HepG2 (cell line): ENCODE results near the gene IL6R. TPM values are rescaled to one million over a fixed set of nuclear protein-coding genes. Genes with fewer than 3 reads are reported as not detected.

Experiments used
- ATAC-seq: fragments of 200-7000 bp; cut with Tn5 transposase; 3 replicates; pipeline ENCODE4 v1.9.1; 2020; ENCODE audit warnings: mild to moderate bottlenecking, moderate library complexity
- BruUV-seq: library from RNA; stranded (reverse); fragments of 400-500 nt; replicated peaks from 2 replicates; lab custom pipeline; 2021; lab: Mats Ljungman, UMichigan
- CTCF ChIA-PET: fragments of 300-600 bp; formaldehyde crosslinking; extraction: SDS; loops from one replicate; lab custom pipeline; 2021; ENCODE audit warnings: low total read pairs, inconsistent platforms, low intra/inter-chr PET ratio; lab: Yijun Ruan, JAX
- POLR2A ChIA-PET: fragments of 350-600 bp; sonication (Branson Sonifier 250); formaldehyde crosslinking; loops from one replicate; lab custom pipeline; 2020; ENCODE audit warnings: antibody characterized with exemption, inconsistent platforms; lab: Yijun Ruan, JAX
- DNase-seq: peaks from one replicate; pipeline ENCODE4 v3.0.0-alpha.2; 2015; ENCODE audit warnings: low spot score
- FAIRE-seq: peaks from 3 replicates; lab custom pipeline; 2011; peaks lifted over from hg19 to GRCh38; lab: Jason Lieb, UNC
- H2AFZ ChIP-seq: one replicate; pipeline ENCODE4 v1.6.1; 2011; ENCODE audit warnings: low read length, inconsistent platforms
- H3K27ac ChIP-seq: fragments of 300-600 bp; 3 replicates; pipeline ENCODE4 v1.8.0; 2011; ENCODE audit warnings: mixed run types, mild to moderate bottlenecking, mixed read lengths, low read length, inconsistent platforms; ENCODE audit not compliant: insufficient read depth; ENCODE audit errors: extremely low read length
- H3K27me3 ChIP-seq, 2 experiments: fragments of 200-600 bp in 1 of 2; 2 replicates in 1 of 2; 3 replicates in 1 of 2; pipeline versions ENCODE4 v1.6.0 to v1.8.0; 2011; ENCODE audit warnings: low read length in 2 of 2, mild to moderate bottlenecking in 2 of 2, moderate library complexity in 2 of 2, inconsistent platforms in 1 of 2; ENCODE audit not compliant: insufficient read depth in 2 of 2, control insufficient read depth in 1 of 2
- H3K36me3 ChIP-seq, 2 experiments: fragments of 200-600 bp in 1 of 2; replicated peaks in 1 of 2; 2 replicates in 1 of 2; 3 replicates in 1 of 2; pipeline versions ENCODE4 v1.5.1 to v1.8.0; 2011; ENCODE audit warnings: low read length in 2 of 2, inconsistent platforms in 1 of 2; ENCODE audit not compliant: insufficient read depth in 2 of 2, control insufficient read depth in 1 of 2
- H3K4me1 ChIP-seq: 2 replicates; pipeline ENCODE4 v1.5.1; 2012; ENCODE audit warnings: low read length, inconsistent platforms; ENCODE audit not compliant: insufficient read depth
- H3K4me2 ChIP-seq: 2 replicates; pipeline ENCODE4 v1.6.0; 2011; ENCODE audit warnings: low read depth, low read length, inconsistent platforms
- H3K4me3 ChIP-seq, 3 experiments: fragments of 200-600 bp in 1 of 3; sonication (generic), shearing (Covaris generic) in 1 of 3; replicated peaks in 1 of 3; 2 replicates each; pipeline ENCODE4 v1.5.1; 2011 to 2016; ENCODE audit warnings: low read length in 3 of 3, inconsistent platforms in 2 of 3, low read depth in 2 of 3, mild to moderate bottlenecking in 2 of 3, control low read depth in 1 of 3, mixed read lengths in 1 of 3; ENCODE audit not compliant: insufficient read depth in 1 of 3
- H3K79me2 ChIP-seq: one replicate; pipeline ENCODE4 v1.6.1; 2011; ENCODE audit warnings: low read length, inconsistent platforms; ENCODE audit not compliant: insufficient read depth
- H3K9ac ChIP-seq: 2 replicates; pipeline ENCODE4 v1.6.0; 2011; ENCODE audit warnings: mild to moderate bottlenecking, low read depth, low read length, inconsistent platforms; ENCODE audit not compliant: insufficient read depth
- H3K9me3 ChIP-seq: 2 replicates; pipeline ENCODE4 v1.5.1; 2012; ENCODE audit warnings: mild to moderate bottlenecking, low read length
- H4K20me1 ChIP-seq: 2 replicates; pipeline ENCODE4 v1.6.0; 2011; ENCODE audit warnings: inconsistent platforms, mild to moderate bottlenecking, low read length, moderate library complexity; ENCODE audit not compliant: insufficient read depth
- SIX1 ChIP-seq: sonication (generic); formaldehyde crosslinking; IDR thresholded peaks from 2 replicates; pipeline ENCODE4 v1.4.0; 2020; ENCODE audit warnings: missing genetic modification reagents, borderline replicate concordance
- THYN1 ChIP-seq: sonication (generic); formaldehyde crosslinking; IDR thresholded peaks from 2 replicates; pipeline ENCODE4 v1.8.1; 2023; ENCODE audit warnings: low read depth, mild to moderate bottlenecking, moderate library complexity, missing genetic modification reagents, borderline replicate concordance
- U2AF2 ChIP-seq: fragments of 200-400 bp; formaldehyde crosslinking; IDR thresholded peaks from 2 replicates; pipeline ENCODE4 v1.6.1; 2017; ENCODE audit warnings: low read depth, mild to moderate bottlenecking, low read length
- ZBTB1 ChIP-seq: sonication (generic); formaldehyde crosslinking; IDR thresholded peaks from 2 replicates; pipeline ENCODE4 v1.4.0; 2020; ENCODE audit warnings: missing genetic modification reagents, borderline replicate concordance
- ZNF800 ChIP-seq: sonication (generic); formaldehyde crosslinking; IDR thresholded peaks from 2 replicates; pipeline ENCODE4 v1.4.0; 2020; ENCODE audit warnings: missing genetic modification reagents
- in situ Hi-C: cut with HindIII; loops from 2 replicates; pipeline ENCODE4 v1.10.0; 2017; ENCODE audit warnings: low pct_unique_long_range_greater_than_20kb; ENCODE audit not compliant: extremely low pct_ligation_motif_present
- intact Hi-C: fragments of 100-400 bp; cut with micrococcal nuclease; formaldehyde crosslinking; loops from one replicate; pipeline ENCODE4 v1.10.0; 2022; ENCODE audit not compliant: unreplicated experiment
- polyA plus RNA-seq, 8 experiments: library from polyadenylated mRNA; depleted of rRNA in 3 of 8; stranded (reverse) in 7 of 8; unstranded in 1 of 8; fragments of >200 nt; fragmentation: Illumina TruSeq in 4 of 8; extraction: Trizol in 4 of 8; gene quantifications; 2 replicates each; pipeline versions ENCODE4 v1.2.1 to v1.2.3, GENCODE V29; 2011 to 2016; ENCODE audit warnings: low read depth in 4 of 8, missing spikeins in 1 of 8, mixed read lengths in 1 of 8; ENCODE audit not compliant: insufficient read depth in 1 of 8
- total RNA-seq, 5 experiments: library from RNA; depleted of rRNA; stranded (reverse); fragments of >200 nt; fragmentation: Illumina TruSeq; extraction: Trizol; gene quantifications; 2 replicates each; pipeline ENCODE4 v1.2.3, GENCODE V29; 2016; ENCODE audit warnings: low read depth in 1 of 5

The IL6R gene
- total and polyA plus RNA-seq, 2 of the 13 experiments (the other 11 are each of a cell fraction or from before 2014, with no cell fraction given), result 5.0 to 24.5 TPM

GRCh38 chr1:154456631-154457030 is 51.5 kb downstream of the IL6R start (continued):
- no peak for TF ChIP-seq ZNF800 (CRISPR knock-in tag)
- TF ChIP-seq THYN1, result no peak
- no peak for TF ChIP-seq ZBTB1 (CRISPR knock-in tag)
- no peak for TF ChIP-seq SIX1 (CRISPR knock-in tag)
- TF ChIP-seq, all 625 proteins: peak for 0

GRCh38 chr1:154459080-154459479 is 53.9 kb downstream of the IL6R start:
- TF ChIP-seq U2AF2, result no peak
- Histone ChIP-seq H2AFZ (no peak overlapping the region), H3K27ac (no peak overlapping the region), H3K27me3 (no peaks in the 10 kb centered on the region), H3K79me2 (no peaks in the 10 kb centered on the region), H3K9me3 (no peaks in the 10 kb centered on the region), H3K9ac (no peak overlapping the region), H3K4me3 (no peak overlapping the region), H4K20me1 (no peaks in the 10 kb centered on the region), H3K36me3 (no peaks in the 10 kb centered on the region), H3K4me2 (no peak overlapping the region), H3K4me1 (peaks cover under 1% of the 10 kb centered on the region)
- in situ Hi-C loops (no loop called here), intact Hi-C loops (no loop called here)
- POLR2A ChIA-PET, result no interaction called here
- ATAC-seq (no peak), DNase-seq (no peak), FAIRE-seq (no peak)
- BruUV-seq, result no TSS peak
- CTCF ChIA-PET, result no interaction called here
